Neural progenitor cell (in vitro differentiated cells): Measurements from ENCODE around the gene SLC35F2.

ENCODE experiments used
- EZH2 ChIP-seq: fragments of 200-600 bp; sonication (generic); IDR thresholded peaks from 2 replicates; pipeline ENCODE4 v1.6.1; 2017; ENCODE audit warnings: antibody characterized with exemption, mild to moderate bottlenecking, moderate library complexity
- EZH2phosphoT487 ChIP-seq: fragments of 200-600 bp; sonication (generic); IDR thresholded peaks from 2 replicates; pipeline ENCODE4 v1.6.1; 2017; ENCODE audit warnings: antibody characterized with exemption
- TF ChIP-seq, protein P1 (sequence below): fragments of 200-600 bp; sonication (generic); IDR thresholded peaks from 2 replicates; pipeline ENCODE4 v1.5.1; 2017; ENCODE audit warnings: antibody characterized with exemption, mild to moderate bottlenecking

DNA sequence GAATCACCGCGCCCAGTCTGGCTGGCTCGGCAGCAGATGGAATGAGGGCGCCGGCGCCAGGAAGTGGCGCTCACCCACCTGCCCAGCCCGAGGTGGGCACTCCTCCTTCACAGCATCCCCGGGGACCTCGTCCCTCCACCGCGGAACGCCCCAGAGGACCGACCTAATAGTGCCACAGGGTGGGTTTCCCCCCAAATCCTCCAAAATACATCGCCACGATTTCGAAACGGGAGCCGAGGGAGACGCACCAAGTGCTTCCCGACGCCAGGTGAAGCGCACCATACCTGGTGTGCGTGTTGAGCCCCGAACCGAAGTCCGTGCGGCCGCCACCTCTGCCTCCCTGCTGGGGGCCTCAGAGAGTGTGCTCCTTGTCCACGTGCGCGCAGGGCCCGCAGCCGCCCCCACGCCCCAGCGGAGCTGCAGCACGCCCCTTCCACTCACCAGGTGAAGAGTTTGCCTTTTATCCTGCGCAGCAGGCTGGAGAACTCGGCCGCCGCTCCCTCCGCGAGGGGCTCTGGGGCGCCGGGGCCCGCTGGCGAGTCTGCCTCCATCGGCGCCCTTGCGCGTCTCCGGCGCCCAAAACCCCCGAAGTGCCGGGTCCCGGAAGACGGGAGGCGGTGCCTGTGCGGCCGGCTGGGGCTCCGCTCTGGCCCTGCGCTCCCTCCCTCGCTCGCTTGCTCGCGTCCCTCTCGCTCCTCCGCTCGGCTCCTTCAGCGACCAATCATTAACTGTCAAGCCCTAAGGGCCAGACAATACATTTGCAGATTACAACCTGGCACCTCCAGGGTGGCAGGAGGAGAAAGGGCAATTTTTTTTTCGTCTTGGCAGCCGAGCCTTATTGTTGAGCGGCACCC lies at the start of gene SLC35F2:
- TF ChIP-seq, protein P1, sequence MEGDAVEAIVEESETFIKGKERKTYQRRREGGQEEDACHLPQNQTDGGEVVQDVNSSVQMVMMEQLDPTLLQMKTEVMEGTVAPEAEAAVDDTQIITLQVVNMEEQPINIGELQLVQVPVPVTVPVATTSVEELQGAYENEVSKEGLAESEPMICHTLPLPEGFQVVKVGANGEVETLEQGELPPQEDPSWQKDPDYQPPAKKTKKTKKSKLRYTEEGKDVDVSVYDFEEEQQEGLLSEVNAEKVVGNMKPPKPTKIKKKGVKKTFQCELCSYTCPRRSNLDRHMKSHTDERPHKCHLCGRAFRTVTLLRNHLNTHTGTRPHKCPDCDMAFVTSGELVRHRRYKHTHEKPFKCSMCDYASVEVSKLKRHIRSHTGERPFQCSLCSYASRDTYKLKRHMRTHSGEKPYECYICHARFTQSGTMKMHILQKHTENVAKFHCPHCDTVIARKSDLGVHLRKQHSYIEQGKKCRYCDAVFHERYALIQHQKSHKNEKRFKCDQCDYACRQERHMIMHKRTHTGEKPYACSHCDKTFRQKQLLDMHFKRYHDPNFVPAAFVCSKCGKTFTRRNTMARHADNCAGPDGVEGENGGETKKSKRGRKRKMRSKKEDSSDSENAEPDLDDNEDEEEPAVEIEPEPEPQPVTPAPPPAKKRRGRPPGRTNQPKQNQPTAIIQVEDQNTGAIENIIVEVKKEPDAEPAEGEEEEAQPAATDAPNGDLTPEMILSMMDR = peak; percentile 19
- peak; percentile 49 for TF ChIP-seq EZH2
- TF ChIP-seq EZH2phosphoT487 = peak; percentile 50
